Measurements from ENCODE around the gene GRIA1. TPM values are rescaled to one million over a fixed set of nuclear protein-coding genes. Genes with fewer than 3 reads are reported as not detected.

Gene GRIA1
- total and polyA plus RNA-seq, 4 donors: 21.4 to 50.9 (median 48.6) TPM

GRCh38 chr5:153491038-153491744, 721 bp downstream of the GRIA1 start:
- WGBS (ENCODE audit: insufficient coverage): 10% methylated on average over 6 of the region's 14 CpGs
- Histone ChIP-seq H3K4me1 (ENCODE audit: control insufficient read depth, insufficient read depth, low read length) (peaks cover 14% of the 10 kb centered on the region), H3K9me3 (ENCODE audit: control insufficient read depth, insufficient read depth, low read length) (no peaks in the 10 kb centered on the region), H3K27ac (ENCODE audit: low read depth, low read length) (peak overlapping the region; percentile 29), H3K36me3 (ENCODE audit: control insufficient read depth, insufficient read depth, low read length) (no peaks in the 10 kb centered on the region), H3K4me3 (ENCODE audit: low read depth, low read length) (peak overlapping the region; percentile 53), H3K27me3 (ENCODE audit: control insufficient read depth, insufficient read depth, low read length) (peaks cover 16% of the 10 kb centered on the region)
- DNase-seq (ENCODE audit: low read depth in 4 of 6, low spot score in 6 of 6): peak in 3 of 6 donors; percentile 32 to 86 (median 80)

GRCh38 chr5:153491856-153492255, 1.4 kb downstream of the GRIA1 start:
- Histone ChIP-seq H3K27me3 (ENCODE audit: control insufficient read depth, insufficient read depth, low read length) (peaks cover 16% of the 10 kb centered on the region), H3K4me3 (ENCODE audit: low read depth, low read length) (peak overlapping the region; percentile 53), H3K4me1 (ENCODE audit: control insufficient read depth, insufficient read depth, low read length) (peaks cover 14% of the 10 kb centered on the region), H3K9me3 (ENCODE audit: control insufficient read depth, insufficient read depth, low read length) (no peaks in the 10 kb centered on the region), H3K36me3 (ENCODE audit: control insufficient read depth, insufficient read depth, low read length) (no peaks in the 10 kb centered on the region), H3K27ac (ENCODE audit: low read depth, low read length) (no peak overlapping the region)
- peak in 2 of 6 donors; percentile 55 to 68 for DNase-seq (ENCODE audit: low read depth in 4 of 6, low spot score in 6 of 6)
- WGBS (ENCODE audit: insufficient coverage): 12% methylated on average over 5 of the region's 8 CpGs

GRCh38 chr5:153496835-153497234, 6.4 kb downstream of the GRIA1 start:
- no peak overlapping the region for H3K4me3 ChIP-seq (ENCODE audit: low read depth, low read length)
- no peaks in the 10 kb centered on the region for H3K36me3 ChIP-seq (ENCODE audit: control insufficient read depth, insufficient read depth, low read length)
- peak in 1 of 6 donors; percentile 11 for DNase-seq (ENCODE audit: low read depth in 4 of 6, low spot score in 6 of 6)
- H3K9me3 ChIP-seq (ENCODE audit: control insufficient read depth, insufficient read depth, low read length): no peaks in the 10 kb centered on the region
- peaks cover 4% of the 10 kb centered on the region for H3K27me3 ChIP-seq (ENCODE audit: control insufficient read depth, insufficient read depth, low read length)
- no peak overlapping the region for H3K27ac ChIP-seq (ENCODE audit: low read depth, low read length)
- H3K4me1 ChIP-seq (ENCODE audit: control insufficient read depth, insufficient read depth, low read length): no peaks in the 10 kb centered on the region
- WGBS (ENCODE audit: insufficient coverage): 40% methylated on average over 1 of the region's 1 CpG

GRCh38 chr5:153498516-153498915, 8.0 kb downstream of the GRIA1 start:
- no peaks in the 10 kb centered on the region for H3K4me1 ChIP-seq (ENCODE audit: control insufficient read depth, insufficient read depth, low read length)
- H3K27ac ChIP-seq (ENCODE audit: low read depth, low read length): no peak overlapping the region
- H3K27me3 ChIP-seq (ENCODE audit: control insufficient read depth, insufficient read depth, low read length): no peaks in the 10 kb centered on the region
- H3K36me3 ChIP-seq (ENCODE audit: control insufficient read depth, insufficient read depth, low read length): no peaks in the 10 kb centered on the region
- no peak for DNase-seq (ENCODE audit: low read depth in 4 of 6, low spot score in 6 of 6)
- H3K4me3 ChIP-seq (ENCODE audit: low read depth, low read length): no peak overlapping the region
- no peaks in the 10 kb centered on the region for H3K9me3 ChIP-seq (ENCODE audit: control insufficient read depth, insufficient read depth, low read length)

GRCh38 chr5:153500178-153500577, 9.7 kb downstream of the GRIA1 start:
- Histone ChIP-seq H3K9me3 (ENCODE audit: control insufficient read depth, insufficient read depth, low read length) (no peaks in the 10 kb centered on the region), H3K27me3 (ENCODE audit: control insufficient read depth, insufficient read depth, low read length) (no peaks in the 10 kb centered on the region), H3K36me3 (ENCODE audit: control insufficient read depth, insufficient read depth, low read length) (no peaks in the 10 kb centered on the region), H3K4me3 (ENCODE audit: low read depth, low read length) (no peak overlapping the region), H3K4me1 (ENCODE audit: control insufficient read depth, insufficient read depth, low read length) (no peaks in the 10 kb centered on the region), H3K27ac (ENCODE audit: low read depth, low read length) (no peak overlapping the region)
- no CpG with 5 or more reads among the region's 2 CpGs for WGBS (ENCODE audit: insufficient coverage)
- DNase-seq (ENCODE audit: low read depth in 4 of 6, low spot score in 6 of 6): no peak

- Histone ChIP-seq H3K36me3 (ENCODE audit: control insufficient read depth, insufficient read depth, low read length) (no peaks in the 10 kb centered on the region), H3K4me3 (ENCODE audit: low read depth, low read length) (no peak overlapping the region), H3K4me1 (ENCODE audit: control insufficient read depth, insufficient read depth, low read length) (no peaks in the 10 kb centered on the region), H3K27ac (ENCODE audit: low read depth, low read length) (no peak overlapping the region), H3K27me3 (ENCODE audit: control insufficient read depth, insufficient read depth, low read length) (no peaks in the 10 kb centered on the region), H3K9me3 (ENCODE audit: control insufficient read depth, insufficient read depth, low read length) (no peaks in the 10 kb centered on the region)
- WGBS (ENCODE audit: insufficient coverage): no CpG with 5 or more reads among the region's 3 CpGs
- DNase-seq (ENCODE audit: low read depth in 4 of 6, low spot score in 6 of 6): no peak
These were observed 14.3 kb downstream of the GRIA1 start for GRCh38 chr5:153504726-153505125.

DNA sequence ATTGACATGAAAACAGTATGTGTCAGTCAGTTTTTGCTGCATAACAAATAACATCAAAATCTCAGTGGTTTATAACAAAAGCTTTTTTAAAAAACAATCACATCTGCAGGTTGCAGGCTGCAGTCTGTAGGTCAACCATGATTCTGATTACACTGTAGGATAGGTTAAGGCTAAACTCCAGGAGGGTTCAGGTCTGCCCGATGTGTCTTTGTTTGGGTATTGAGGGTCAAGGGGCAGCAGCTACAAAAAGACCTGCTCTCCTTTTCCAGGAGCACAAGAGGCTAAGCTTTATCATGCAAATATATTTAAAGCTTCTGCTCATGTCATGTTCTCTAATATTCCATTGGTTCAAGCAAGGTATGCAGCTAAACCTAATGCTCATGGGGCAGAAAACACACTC, 18.2 kb downstream of the GRIA1 start:
- WGBS (ENCODE audit: insufficient coverage): 20% methylated on average over 1 of the region's 1 CpG
- Histone ChIP-seq H3K4me1 (ENCODE audit: control insufficient read depth, insufficient read depth, low read length) (no peaks in the 10 kb centered on the region), H3K4me3 (ENCODE audit: low read depth, low read length) (no peak overlapping the region), H3K9me3 (ENCODE audit: control insufficient read depth, insufficient read depth, low read length) (no peaks in the 10 kb centered on the region), H3K27me3 (ENCODE audit: control insufficient read depth, insufficient read depth, low read length) (no peaks in the 10 kb centered on the region), H3K36me3 (ENCODE audit: control insufficient read depth, insufficient read depth, low read length) (no peaks in the 10 kb centered on the region), H3K27ac (ENCODE audit: low read depth, low read length) (no peak overlapping the region)
- DNase-seq (ENCODE audit: low read depth in 4 of 6, low spot score in 6 of 6): no peak

DNA sequence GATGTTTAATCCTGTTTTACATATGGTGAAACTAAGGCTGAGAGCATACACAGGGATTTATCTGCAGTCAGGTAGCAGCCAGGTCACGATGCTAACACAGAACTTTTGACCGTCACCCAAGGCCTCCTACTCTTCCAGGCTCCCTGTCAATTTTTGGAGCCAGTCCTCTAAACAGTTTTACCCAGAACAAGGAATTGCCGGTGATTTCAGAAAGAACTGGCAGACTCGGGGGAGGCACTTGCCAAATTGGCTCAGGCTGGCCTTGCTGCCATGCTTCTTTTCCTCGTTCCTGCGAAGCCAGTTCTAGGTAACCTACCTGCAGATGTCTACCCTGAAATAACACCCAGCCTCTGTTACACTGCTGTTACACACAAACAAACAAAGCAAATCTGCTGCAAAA, 21.2 kb downstream of the GRIA1 start:
- Histone ChIP-seq H3K36me3 (ENCODE audit: control insufficient read depth, insufficient read depth, low read length) (no peaks in the 10 kb centered on the region), H3K27ac (ENCODE audit: low read depth, low read length) (no peak overlapping the region), H3K4me3 (ENCODE audit: low read depth, low read length) (no peak overlapping the region), H3K4me1 (ENCODE audit: control insufficient read depth, insufficient read depth, low read length) (peaks cover 3% of the 10 kb centered on the region), H3K27me3 (ENCODE audit: control insufficient read depth, insufficient read depth, low read length) (no peaks in the 10 kb centered on the region), H3K9me3 (ENCODE audit: control insufficient read depth, insufficient read depth, low read length) (no peaks in the 10 kb centered on the region)
- 46% methylated on average over 5 of the region's 6 CpGs for WGBS (ENCODE audit: insufficient coverage)
- DNase-seq (ENCODE audit: low read depth in 4 of 6, low spot score in 6 of 6): peak in 1 of 6 donors; percentile 63

- Histone ChIP-seq H3K4me3 (ENCODE audit: low read depth, low read length) (no peak overlapping the region), H3K27ac (ENCODE audit: low read depth, low read length) (no peak overlapping the region), H3K4me1 (ENCODE audit: control insufficient read depth, insufficient read depth, low read length) (peaks cover 3% of the 10 kb centered on the region), H3K36me3 (ENCODE audit: control insufficient read depth, insufficient read depth, low read length) (no peaks in the 10 kb centered on the region), H3K9me3 (ENCODE audit: control insufficient read depth, insufficient read depth, low read length) (no peaks in the 10 kb centered on the region), H3K27me3 (ENCODE audit: control insufficient read depth, insufficient read depth, low read length) (no peaks in the 10 kb centered on the region)
- no CpG with 5 or more reads among the region's 4 CpGs for WGBS (ENCODE audit: insufficient coverage)
- DNase-seq (ENCODE audit: low read depth in 4 of 6, low spot score in 6 of 6): peak in 1 of 6 donors; percentile 47
These were observed 22.7 kb downstream of the GRIA1 start for GRCh38 chr5:153513156-153513555.

DNA sequence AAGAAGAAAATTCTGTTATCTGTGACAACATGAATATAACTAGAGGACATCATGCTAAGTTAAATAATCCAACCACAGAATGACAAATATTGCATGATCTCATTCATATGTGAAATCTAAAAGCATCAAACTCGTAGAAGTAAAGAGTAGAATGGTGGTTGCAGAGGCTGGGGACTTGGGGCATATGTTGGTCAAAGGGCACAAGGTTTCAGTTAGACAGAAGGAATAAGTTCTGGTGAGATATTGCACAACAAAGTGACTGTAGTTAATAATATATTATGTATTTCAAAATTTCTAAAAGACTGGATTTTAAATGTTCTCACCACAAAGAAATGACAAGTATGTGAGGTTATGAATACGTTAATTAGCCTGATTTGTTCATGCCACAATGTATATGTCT, 24.8 kb downstream of the GRIA1 start:
- H3K9me3 ChIP-seq (ENCODE audit: control insufficient read depth, insufficient read depth, low read length): no peaks in the 10 kb centered on the region
- H3K36me3 ChIP-seq (ENCODE audit: control insufficient read depth, insufficient read depth, low read length): no peaks in the 10 kb centered on the region
- H3K4me1 ChIP-seq (ENCODE audit: control insufficient read depth, insufficient read depth, low read length): peaks cover 3% of the 10 kb centered on the region
- no peak overlapping the region for H3K27ac ChIP-seq (ENCODE audit: low read depth, low read length)
- no CpG with 5 or more reads among the region's 2 CpGs for WGBS (ENCODE audit: insufficient coverage)
- no peaks in the 10 kb centered on the region for H3K27me3 ChIP-seq (ENCODE audit: control insufficient read depth, insufficient read depth, low read length)
- DNase-seq (ENCODE audit: low read depth in 4 of 6, low spot score in 6 of 6): no peak
- no peak overlapping the region for H3K4me3 ChIP-seq (ENCODE audit: low read depth, low read length)

Data from spinal cord (tissue), 10 donors.